ENCODE data around the gene HOXB2.
A peak's percentile ranks its signal among the peaks of the same experiment; 100 is the strongest.

HOXB2 gene

DNA sequence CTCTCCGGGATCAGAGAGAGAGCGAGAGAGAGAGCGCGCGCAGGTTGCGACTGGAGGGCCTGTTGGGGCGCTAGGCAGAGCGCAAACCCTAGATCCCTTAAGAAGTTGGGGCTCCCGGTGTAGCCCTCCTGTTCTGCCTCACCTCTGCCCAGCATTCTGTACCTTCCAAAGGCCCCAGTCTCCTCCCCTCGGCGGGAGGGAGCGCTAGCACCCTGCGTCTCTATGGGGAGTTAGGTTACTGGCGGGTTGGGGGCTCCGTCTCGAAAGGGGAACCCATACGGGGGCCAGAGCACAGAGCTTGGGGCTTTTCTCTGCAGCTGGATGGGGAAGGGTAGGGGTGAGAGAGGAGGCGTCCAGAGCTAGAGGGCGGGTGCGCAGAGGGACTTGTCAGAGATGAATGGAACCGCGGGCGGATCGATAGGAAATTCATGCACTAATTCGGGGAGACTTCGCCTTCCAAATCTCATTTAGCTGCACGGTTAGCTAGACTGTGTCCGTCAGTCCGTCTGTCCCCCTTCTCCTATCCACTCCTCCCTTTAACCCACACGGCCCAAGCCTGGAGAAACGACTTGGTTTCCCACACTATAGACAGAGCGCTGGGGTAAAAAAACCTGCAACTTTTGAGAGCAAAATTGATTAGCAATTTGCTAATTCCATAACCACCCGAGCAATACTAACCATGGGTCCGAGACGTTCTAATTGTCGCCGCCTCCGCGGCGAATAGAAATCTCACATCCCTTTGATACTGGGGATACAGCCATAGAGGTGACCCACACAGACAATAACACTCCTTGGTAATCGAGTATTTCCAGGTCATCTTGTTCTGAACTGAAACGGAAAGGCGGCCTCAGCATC, 33.9 kb upstream of the HOXB2 start:
- DNase-seq, result no peak

DNA sequence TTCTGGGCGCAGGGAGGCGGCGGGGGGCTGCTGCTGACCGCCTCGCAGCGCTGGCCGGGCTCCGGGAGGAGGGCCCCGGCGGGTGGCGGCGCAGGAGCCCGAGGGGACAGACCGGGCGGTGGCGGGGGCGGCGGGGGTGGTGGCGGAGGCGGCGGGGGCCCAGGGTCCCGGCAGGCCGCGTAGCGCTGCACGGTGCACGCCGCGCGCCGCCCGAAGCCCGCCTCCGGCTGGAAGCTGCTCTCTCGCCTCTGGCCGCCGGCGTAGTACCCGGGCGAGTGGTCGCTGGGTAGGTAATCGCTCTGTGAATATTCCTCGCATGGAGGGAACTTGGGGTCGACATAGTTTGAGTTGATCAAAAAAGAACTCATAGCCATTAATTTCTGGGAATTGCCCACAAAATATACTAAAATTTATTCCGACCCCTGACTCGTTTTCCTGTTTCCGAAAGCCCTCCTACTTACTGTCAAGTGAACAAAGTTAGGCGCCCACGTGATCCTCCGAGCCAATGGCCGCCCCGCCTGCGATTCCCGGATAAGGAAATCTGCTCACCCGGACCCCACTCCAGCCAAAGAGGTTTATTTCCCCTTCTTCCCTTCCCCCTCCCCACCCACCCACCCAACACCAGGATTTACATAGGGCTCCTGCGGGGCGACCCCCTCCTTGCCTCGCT, 33.2 kb upstream of the HOXB2 start, which contains the start of gene HOXB4:
TSS of gene HOXB4 (minus strand) at position 405 of the 670 bp plus-strand sequence. CDS start at position 374, 31 bp downstream.
- peak; percentile 66 for DNase-seq

DNA sequence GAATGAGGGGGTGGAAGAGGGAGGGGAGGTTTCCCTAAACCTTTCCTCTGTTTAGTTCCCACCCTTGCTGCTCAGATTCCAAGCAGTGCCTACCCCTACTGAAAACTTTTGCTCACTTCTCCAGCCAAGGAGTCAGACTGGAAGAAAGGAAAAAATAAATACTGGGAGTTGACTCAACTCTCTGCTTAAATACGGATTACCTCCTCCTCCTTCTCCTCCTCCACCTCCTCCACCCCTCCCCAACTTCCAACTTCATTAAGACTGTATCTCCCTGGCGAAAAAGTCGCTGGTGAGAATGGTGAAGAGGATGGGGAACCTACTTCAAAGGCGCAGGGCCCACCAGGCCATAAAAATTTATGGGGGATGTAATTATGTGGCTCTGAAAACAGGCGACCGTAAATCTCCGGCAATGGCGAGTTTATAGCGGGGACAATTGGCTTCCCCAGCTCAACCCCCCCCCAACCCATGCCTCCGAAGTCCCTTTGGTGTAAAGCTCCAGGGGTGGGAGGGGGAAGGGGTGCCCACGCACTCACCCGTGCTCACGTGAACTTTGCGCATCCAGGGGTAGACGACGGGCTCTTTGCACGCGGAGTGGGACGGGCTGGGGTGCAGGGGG, 32.5 kb upstream of the HOXB2 start:
- DNase-seq, result no peak

DNA sequence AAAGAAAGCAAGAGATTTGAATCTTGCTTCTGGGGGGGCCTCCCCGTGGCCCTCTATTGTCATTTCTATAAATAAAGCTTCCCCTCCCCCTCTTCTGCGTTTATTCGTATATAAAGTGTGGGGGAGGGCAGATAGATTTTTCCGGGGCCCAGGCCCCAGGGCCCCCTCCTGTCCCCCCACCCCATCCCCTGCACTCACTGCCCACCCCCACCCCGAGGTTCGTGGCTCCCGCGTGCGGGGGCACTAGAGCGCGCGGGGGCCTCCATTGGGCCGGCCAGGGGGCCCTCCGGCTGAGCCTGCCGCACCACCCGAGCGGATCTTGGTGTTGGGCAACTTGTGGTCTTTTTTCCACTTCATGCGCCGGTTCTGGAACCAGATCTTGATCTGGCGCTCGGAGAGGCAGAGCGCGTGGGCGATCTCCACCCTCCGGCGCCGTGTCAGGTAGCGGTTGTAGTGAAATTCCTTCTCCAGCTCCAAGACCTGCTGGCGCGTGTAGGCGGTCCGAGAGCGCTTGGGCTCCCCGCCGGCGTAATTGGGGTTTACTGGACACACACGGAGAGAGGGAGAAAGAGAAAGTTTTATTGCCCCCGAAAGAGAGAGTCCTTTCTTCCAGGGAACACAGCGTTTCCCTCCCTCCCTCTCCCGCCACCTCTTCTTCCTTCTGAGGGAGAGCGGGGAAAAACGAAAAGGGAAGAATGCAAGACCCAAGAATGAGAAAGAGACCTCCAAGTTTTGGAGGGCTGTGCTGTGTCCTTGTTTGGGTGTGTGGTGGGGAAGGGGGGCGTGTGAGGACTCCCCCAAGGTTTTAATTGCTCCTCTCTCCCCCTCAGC, 31.8 kb upstream of the HOXB2 start:
- no peak for DNase-seq

DNA sequence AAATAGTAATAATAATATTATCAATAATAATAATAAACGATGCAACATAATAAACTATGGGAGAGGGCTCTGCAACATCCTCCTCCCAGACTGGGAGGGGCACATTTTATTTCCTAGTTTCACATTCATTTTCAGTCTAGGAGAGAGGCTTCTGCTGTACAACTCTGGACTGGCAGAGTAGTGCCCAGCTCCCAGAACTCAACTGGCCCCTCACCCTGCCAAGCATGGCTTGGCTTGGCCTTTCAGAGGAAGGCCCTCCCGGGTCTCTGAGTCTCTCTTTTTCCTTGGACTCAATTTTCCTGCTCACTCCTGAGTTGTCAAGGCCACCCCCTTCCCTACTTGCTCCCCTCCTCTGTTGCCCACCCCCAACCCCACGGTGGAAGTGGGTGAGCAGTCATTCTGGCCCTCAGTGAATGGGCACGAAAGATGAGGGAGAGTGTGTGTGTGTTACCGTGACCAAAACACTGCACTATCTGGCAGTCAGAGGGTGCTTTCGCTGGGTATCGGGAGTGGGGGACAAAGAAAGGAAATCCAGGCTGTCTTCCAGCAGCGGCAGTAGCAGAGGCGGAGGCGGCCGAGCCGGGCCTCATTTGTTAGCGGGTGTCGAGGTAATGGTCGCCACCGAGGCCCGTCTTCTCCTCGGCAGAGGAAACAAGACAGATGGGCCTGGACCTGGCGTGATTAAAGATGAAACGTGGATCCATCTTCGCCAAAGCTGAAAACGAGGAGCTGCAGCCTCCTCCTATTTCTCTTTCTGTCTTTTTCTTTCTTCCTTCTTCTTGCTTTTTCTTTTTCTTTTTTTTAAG, 31.0 kb upstream of the HOXB2 start:
- DNase-seq, result no peak

DNA sequence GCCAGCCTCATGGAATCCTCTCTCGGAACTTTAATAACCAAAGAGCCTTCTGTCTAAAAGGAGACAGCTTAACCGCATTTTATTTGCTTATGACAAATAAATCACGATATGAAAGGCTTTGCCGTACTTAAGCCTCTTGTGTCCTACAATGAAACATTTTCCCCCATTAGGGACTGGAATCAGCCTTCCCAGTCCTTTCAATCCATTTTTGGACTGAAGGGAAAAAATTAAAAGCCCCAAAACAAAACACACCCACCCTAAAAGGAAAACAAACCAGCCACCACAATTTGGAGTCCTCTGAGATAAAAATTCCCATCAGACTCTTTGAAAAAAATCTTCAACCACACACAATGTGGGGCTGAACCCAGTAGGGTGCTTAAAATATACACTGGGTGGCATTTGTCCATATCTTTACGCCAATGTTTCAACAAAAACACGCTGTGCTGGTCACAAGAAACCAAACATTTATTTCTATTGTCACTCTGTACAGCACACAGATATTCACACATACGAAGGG, 30.2 kb upstream of the HOXB2 start:
- DNase-seq, result no peak

DNA sequence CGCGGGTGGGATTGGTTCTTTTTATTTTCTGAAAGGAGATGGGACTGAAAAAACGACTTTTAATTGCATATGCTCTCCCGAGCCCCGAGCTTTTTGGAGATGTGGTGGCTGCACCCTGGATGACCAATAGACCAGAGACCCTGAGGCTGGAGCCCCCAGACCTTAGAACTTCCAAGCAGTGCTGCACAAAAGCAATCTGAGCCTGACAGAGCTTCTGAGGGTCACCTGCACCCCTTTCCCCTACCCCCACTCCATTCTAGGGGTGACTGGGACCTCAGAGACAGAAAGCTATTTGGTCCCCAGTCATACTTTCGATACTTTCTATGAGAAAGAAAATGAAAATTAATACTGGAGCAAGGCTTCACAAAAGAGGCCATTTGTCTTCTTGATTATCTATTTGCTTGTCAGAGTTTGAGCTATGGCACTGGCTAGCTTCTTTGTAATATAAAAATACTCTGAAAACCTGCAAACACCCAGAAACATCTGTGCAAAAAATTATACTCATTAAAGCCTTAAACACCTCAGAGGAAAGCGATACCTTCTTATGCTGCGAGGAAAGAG, 29.7 kb upstream of the HOXB2 start:
- DNase-seq, result no peak

DNA sequence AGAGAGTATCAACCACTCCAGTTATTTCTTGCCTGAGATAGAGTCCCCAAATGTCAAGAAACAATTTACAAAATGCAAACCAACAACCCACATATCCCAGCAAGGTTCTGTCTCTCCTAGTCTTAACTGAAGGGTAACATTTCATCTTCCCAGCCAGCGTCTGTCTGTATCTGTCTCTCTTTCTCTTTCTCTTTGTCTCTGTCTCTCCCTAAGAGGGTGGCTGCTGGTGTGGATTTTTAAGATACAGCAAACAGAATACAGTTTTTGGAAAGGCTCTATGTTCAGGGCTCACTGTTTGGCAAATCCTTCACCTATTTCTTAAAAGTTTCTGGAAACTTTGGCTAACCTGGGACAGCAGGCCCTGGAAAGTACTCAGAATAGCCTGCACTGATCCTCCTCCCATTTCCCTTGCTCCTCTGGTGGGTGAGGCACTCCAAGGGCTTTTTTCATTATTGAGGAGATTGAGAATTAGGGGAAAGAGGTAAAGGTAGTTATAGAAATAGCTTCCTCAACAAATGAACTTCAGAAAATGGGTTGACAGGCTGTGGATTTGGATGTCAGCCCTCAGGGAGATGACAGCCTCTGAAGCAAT, 27.0 kb upstream of the HOXB2 start:
- no peak for DNase-seq

DNA sequence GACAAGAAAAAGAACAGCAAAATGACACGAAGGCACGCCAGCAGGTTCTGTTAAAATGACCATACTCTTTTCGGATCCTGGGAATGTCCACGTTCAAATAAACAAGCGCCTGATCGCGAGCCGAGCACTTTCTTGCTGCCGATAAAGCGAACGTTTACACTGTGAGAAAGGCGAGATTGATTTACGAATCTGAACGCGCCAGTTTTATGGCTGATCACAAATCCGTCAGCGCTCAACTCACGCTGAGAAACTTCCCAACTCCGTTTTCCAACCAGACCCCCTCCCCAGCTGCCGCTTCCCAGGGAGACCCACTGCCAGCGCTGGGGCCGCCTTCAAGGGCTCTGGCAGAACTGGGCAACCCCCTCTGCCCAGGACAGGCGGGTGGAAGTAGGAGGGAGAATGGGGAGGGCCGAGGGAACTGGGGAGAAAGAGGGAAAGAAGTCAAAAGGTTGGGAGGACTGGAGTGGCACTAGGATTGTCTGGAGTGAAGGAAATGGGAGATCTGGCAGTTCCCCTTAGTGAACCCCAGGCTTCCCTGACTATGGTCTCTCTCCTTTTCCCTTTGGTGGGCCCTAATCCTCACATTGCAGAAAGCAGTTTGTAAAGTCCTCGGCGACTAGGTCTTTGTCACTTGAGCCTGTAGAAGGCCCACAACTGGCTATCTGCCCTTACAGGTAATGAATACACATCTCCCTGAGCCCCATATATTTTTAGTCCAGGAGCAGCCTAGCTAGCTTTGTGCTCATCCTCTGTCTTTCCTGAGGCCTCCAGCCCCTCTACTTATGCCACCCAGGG, 26.3 kb upstream of the HOXB2 start:
- no peak for DNase-seq

DNA sequence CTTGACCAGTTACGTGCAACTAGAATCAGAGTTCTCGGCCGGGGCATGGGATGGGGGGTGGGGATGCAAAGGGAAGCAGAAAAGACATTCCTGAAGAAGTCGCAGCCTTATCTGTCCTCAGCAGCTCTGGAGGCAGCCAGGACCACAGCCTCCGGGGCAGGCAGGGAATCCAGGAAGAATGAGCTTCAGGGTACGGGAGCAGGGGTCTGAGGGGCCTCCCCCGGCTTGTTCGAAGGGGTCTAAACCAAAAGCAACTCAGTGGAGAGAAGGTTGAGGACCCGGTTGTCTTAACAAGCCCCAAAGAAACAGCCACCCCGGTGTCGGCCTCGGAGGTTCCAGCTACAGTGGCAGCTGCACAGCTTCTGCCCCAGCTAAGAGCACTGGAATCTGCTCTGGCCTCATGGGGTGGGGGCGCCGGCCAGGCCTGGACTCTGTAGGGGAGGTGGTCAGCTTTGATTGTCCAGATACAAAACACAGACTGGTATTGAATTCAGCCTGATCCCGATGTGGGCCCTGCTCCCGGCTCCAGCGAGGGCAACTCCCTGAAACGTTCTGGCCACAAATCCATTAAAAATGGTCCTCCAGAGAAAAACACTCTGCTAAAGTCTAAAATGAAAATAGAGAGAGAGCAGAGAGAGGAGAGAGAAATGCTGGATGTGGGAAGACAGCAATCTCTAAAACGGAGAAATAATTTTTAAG, 25.6 kb upstream of the HOXB2 start:
- DNase-seq, result no peak

DNA sequence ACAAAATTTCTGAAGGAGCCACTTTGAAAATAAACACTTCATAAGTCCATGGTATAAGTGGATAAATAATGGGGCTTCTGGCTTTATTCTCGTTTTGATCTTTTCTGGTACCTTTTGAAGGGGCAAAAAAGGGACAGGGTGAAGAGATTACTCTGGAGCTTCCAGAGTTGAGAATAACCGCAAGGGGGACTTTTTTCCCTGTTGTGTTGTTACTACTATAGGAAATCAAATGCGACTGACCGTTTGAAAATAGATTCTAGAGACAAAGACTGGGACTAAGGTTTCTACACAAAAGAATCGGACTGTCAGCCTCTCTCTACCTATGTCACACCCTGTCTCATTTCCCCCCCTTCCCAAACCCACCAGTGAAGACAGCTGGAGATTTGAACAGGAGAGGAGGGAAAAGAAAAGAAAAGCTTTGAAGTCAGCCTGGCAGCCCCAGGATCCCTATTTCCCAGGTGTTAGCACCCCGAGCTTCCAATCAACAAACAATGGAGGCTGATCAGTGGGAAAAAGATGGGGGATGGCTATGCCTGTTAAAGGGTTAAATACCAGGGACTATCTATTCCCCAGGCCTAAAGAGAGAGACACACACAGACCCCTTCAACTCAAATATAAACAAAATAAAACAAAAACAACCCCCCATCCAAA, 24.9 kb upstream of the HOXB2 start:
- DNase-seq, result no peak

DNA sequence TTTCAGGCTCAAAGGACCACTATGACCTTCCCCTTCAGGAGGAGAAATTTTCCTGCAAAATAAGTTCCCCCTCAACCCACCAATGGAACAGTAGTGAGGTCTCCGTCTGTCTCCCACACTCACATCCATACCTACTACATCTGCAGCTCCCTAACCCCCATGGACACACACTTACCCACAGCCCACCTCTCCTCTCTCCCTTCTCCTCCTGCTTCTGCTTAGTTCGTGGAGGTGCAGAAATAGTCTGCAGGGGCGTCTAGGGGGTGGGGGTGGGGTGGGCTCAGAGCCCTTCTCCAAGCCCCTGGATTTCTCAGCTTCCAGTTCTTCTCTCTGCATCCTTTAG, 24.3 kb upstream of the HOXB2 start:
- no peak for DNase-seq

DNA sequence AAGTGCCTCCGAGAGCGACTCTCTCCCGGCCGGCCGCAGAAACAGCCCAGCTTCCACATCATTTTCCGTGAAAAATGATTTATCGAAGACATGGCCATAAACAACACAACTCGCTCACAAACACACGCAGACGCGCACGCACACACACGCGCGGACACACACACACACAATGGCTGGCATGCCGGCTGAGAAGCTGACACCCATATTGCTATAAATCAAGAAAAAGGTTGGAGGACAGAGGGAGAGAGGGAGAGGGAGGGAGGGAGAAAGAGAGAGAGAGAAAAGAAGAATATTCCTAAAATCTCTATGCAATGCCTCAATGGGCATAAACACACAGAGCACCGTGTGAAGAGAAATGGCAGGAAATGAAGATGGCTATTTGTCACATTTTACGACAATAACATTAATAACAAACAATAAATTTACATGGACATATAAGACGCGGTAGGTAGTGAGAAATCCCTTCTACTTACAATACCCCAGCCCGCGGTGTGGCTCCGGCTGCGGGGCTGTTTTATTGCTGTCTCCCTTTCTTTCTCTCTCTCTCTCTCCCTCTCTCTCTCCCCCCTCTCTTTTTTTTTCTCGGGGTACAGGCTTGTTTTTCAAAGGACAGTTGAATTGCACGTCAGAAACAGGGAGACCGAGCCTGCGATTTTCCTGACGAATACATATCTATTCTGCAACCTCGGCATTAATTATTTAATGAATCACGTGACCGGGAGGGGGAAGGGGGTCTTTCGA, 23.8 kb upstream of the HOXB2 start:
- DNase-seq, result no peak

DNA sequence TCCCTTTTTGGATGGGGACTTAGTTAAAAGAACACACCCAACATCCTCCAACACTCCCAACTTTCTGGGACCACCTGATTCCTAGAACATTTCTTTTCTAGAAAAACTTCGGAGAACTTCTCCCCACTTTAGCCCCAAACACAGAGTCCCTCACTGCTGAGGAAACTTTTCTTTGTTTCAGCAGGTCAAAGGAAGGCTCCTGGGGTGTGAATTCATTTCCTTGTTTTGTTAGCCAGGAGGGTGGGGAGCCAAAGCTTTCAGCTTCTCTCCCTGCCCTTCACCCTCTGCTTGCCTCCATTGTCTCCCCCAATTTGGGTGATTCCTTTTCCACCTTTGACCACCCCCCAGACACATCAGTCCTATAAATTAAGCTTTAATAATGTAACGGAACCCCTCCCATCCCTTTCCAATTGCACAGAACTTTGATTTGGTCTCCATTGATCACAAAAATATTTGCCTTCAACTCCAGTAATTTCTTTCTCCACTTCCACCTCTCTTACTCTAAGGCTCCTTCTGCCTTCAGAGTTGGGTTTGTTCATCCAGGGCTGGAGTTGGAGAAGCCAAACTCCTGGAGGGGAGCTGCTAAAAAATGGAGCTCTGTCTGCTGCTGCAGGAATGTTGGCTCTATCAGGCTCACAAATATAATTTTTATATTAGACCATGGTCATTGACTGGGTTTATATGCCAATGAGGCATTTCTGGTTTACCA, 22.9 kb upstream of the HOXB2 start:
- DNase-seq, result no peak

DNA sequence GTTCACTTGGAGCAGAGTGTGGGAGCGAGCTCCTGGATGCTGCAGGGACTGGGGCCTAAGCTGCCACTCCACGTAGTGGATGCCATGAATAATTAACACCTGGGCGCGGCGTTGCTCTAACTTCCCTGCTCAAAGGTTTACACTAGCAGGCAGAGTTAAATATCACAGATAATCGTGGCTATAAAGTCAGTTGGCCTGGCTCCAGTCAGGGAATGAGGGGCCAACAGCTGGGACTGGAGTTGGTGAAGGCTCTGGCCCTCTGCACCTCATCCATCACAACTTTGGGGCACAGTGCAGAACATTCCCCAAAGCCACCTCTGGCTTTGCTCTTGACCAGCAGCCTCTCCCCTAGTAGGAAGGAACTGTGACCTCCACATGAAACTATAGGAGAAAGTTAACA, 22.3 kb upstream of the HOXB2 start:
- no peak for DNase-seq

DNA sequence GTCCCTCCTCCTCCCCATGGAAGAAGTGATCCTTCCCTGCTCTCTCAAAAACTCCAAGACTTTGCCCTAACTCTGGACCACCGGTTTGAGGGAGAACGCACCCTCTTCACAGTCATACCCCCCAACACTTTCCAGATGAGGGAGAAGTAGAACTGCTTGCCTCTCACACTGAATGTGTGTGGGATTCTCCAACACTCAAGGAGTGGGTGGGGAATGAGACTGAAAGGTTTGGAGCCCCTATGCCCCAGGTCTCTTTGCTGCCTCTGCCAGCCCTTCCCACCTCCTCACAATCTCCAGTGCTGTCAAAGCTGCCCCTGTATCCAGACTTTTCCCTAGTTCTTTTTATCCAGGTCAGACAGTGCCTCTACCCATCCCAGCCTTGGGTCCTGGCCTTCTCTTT, 21.8 kb upstream of the HOXB2 start:
- no peak for DNase-seq

DNA sequence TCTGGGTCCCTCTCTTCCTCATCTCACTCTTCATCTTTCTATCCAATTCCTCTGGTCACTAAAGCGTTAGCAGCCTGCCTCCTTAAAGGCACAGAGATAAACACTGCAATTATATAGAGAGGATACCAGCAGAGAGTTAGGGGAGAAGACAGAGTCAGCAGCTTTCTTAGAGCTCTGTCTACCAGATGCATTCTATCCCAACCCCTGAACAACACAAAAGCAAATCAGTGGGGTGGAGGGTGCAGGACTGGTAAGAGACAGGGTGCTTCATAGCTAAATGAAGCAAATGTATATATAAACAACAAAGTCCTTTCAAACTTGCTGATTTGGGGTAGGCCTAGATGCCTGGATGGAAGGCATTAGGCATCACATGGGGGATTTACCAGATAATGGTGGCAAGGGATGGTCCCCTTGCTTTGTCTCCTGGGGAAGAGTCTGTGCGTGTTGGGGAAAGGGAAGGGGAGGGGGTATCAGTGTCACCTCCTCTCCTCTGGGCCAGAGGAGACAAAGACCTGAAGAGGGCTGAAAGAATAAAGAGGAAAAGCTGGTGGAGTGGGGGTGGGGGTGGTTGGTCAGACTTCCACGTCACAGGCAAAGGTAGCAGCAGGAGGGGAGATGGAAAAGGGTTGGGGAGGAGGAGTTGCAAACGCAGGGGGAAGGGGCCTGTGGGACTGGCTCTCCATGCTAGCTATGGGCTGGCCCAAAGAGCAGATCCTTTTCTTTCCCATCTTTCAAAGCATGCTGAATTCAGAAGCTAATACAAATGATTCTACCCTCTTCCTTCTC, 21.2 kb upstream of the HOXB2 start:
- DNase-seq, result no peak
